K562 (cell line): ENCODE data around the gene NTM. TPM values are rescaled to one million over a fixed set of nuclear protein-coding genes. Genes with fewer than 3 reads are reported as not detected.

Experiments
- ATAC-seq: fragments of 200-7000 bp; cut with Tn5 transposase; 3 replicates; pipeline ENCODE4 v1.9.1; 2020; ENCODE audit warnings: moderate library complexity
- BruUV-seq: library from RNA; stranded (reverse); fragments of 400-500 nt; replicated peaks from 2 replicates; lab custom pipeline; 2021; lab: Mats Ljungman, UMichigan
- CTCF ChIA-PET: fragments of 300-600 bp; formaldehyde crosslinking; extraction: SDS; loops from one replicate; lab custom pipeline; 2021; ENCODE audit warnings: low intra/inter-chr PET ratio; lab: Yijun Ruan, JAX
- POLR2A ChIA-PET: fragments of 300-600, 350-650 bp; sonication (Branson Sonifier 250); formaldehyde crosslinking; extraction: SDS; loops from one replicate; lab custom pipeline; 2021; ENCODE audit warnings: antibody characterized with exemption, inconsistent platforms; lab: Yijun Ruan, JAX
- DNase-seq, 4 experiments: peaks; one replicate each; pipeline versions ENCODE4 v3.0.0 to v3.0.0-alpha.2; 2011 to 2018; ENCODE audit warnings: low spot score in 3 of 4, mixed read lengths in 3 of 4; ENCODE audit errors: extremely low read depth in 1 of 4
- FAIRE-seq: peaks from 2 replicates; lab custom pipeline; 2011; peaks lifted over from hg19 to GRCh38; lab: Jason Lieb, UNC
- H2AFZ ChIP-seq: 2 replicates; pipeline ENCODE4 v1.6.0; 2011; ENCODE audit warnings: low read depth, low read length, control low read depth, inconsistent platforms
- H3K27ac ChIP-seq: fragments of 200-600 bp; 3 replicates; pipeline ENCODE4 v1.8.0; 2011; ENCODE audit warnings: low read depth, mild to moderate bottlenecking, control low read depth, inconsistent platforms, low read length, moderate library complexity, mixed read lengths; ENCODE audit errors: extremely low read depth
- H3K27me3 ChIP-seq, 2 experiments: fragments of 300-600 bp in 1 of 2; 2 replicates in 1 of 2; 3 replicates in 1 of 2; pipeline versions ENCODE4 v1.6.0 to v1.8.0; 2011; ENCODE audit warnings: inconsistent platforms in 2 of 2, low read length in 2 of 2, mild to moderate bottlenecking in 1 of 2, mixed read lengths in 1 of 2, moderate library complexity in 1 of 2; ENCODE audit not compliant: control insufficient read depth in 2 of 2, insufficient read depth in 2 of 2
- H3K36me3 ChIP-seq: fragments of 300-600 bp; 3 replicates; pipeline ENCODE4 v1.8.0; 2011; ENCODE audit warnings: mild to moderate bottlenecking, low read length, inconsistent platforms; ENCODE audit not compliant: control insufficient read depth, insufficient read depth
- H3K4me1 ChIP-seq, 2 experiments: fragments of 200-600 bp in 1 of 2; replicated peaks in 1 of 2; 2 replicates in 1 of 2; 3 replicates in 1 of 2; pipeline versions ENCODE4 v1.5.1 to v1.8.0; 2011; ENCODE audit warnings: inconsistent platforms in 2 of 2, low read length in 2 of 2, mild to moderate bottlenecking in 1 of 2, mixed read lengths in 1 of 2, moderate library complexity in 1 of 2; ENCODE audit not compliant: control insufficient read depth in 2 of 2, insufficient read depth in 2 of 2
- H3K4me2 ChIP-seq: 2 replicates; pipeline ENCODE4 v1.6.1; 2011; ENCODE audit warnings: low read length, control low read depth, inconsistent platforms, mixed read lengths; ENCODE audit not compliant: insufficient read depth
- H3K4me3 ChIP-seq: fragments of 200-600 bp; sonication (generic), shearing (Covaris generic); 2 replicates; pipeline ENCODE4 v1.5.1; 2016; ENCODE audit warnings: control low read depth, inconsistent platforms
- H3K79me2 ChIP-seq: fragments of 200-600 bp; 3 replicates; pipeline ENCODE4 v1.8.0; 2011; ENCODE audit warnings: low read length, inconsistent platforms; ENCODE audit not compliant: control insufficient read depth, insufficient read depth
- H3K9ac ChIP-seq, 2 experiments: 2 replicates each; pipeline versions ENCODE4 v1.6.0 to v1.6.1; 2011; ENCODE audit warnings: low read depth in 2 of 2, low read length in 2 of 2, control low read depth in 1 of 2, inconsistent platforms in 1 of 2, mild to moderate bottlenecking in 1 of 2, mixed read lengths in 1 of 2; ENCODE audit not compliant: insufficient read depth in 1 of 2
- H3K9me1 ChIP-seq: one replicate; pipeline ENCODE4 v1.6.0; 2011; ENCODE audit warnings: inconsistent platforms, mild to moderate bottlenecking, low read length, moderate library complexity; ENCODE audit not compliant: control insufficient read depth, insufficient read depth
- H3K9me3 ChIP-seq: replicated peaks from 2 replicates; pipeline ENCODE4 v1.5.1; 2011; ENCODE audit warnings: low read depth, low read length, inconsistent platforms; ENCODE audit not compliant: control insufficient read depth, insufficient read depth
- H4K20me1 ChIP-seq: replicated peaks from 2 replicates; pipeline ENCODE4 v1.6.1; 2011; ENCODE audit warnings: low read length, inconsistent platforms, mixed read lengths; ENCODE audit not compliant: control insufficient read depth, insufficient read depth
- ATF7 ChIP-seq: fragments of 450-650 bp; IDR thresholded peaks from 2 replicates; pipeline ENCODE4 v1.7.1; 2014; ENCODE audit warnings: mild to moderate bottlenecking, moderate library complexity
- BRF1 ChIP-seq: IDR thresholded peaks from 3 replicates; pipeline ENCODE4 v1.6.1; 2011; ENCODE audit warnings: borderline replicate concordance, mild to moderate bottlenecking; ENCODE audit not compliant: insufficient read length; ENCODE audit errors: extremely low read depth
- CGGBP1 ChIP-seq: fragments of 250-450 bp; sonication (Bioruptor Pico); IDR thresholded peaks from 2 replicates; pipeline ENCODE4 v1.9.0; 2021; ENCODE audit warnings: mild to moderate bottlenecking
- ESRRA ChIP-seq: fragments of 450-650 bp; IDR thresholded peaks from 2 replicates; pipeline ENCODE4 v1.6.1; 2014; ENCODE audit warnings: low read depth, mild to moderate bottlenecking, moderate library complexity, borderline replicate concordance
- FOXK2 ChIP-seq, 2 experiments: fragments of 450-650 bp; IDR thresholded peaks in 1 of 2; conservative IDR thresholded peaks in 1 of 2; 2 replicates each; pipeline ENCODE4 v1.6.1; 2016; ENCODE audit warnings: low read depth in 2 of 2, mild to moderate bottlenecking in 1 of 2
- HDAC8 ChIP-seq: fragments of 450-650 bp; IDR thresholded peaks from 2 replicates; pipeline ENCODE4 v1.6.1; 2016; ENCODE audit warnings: mild to moderate bottlenecking, missing genetic modification characterization, moderate library complexity, missing compliant biosample characterization
- ID3 ChIP-seq, 2 experiments: fragments of 250-450 bp in 1 of 2; fragments of 450-650 bp in 1 of 2; sonication (Bioruptor Pico) in 1 of 2; IDR thresholded peaks; 2 replicates each; pipeline versions ENCODE4 v1.6.1 to v1.8.0; 2016 to 2021; ENCODE audit warnings: mild to moderate bottlenecking in 2 of 2, moderate library complexity in 2 of 2, missing compliant biosample characterization in 1 of 2, missing genetic modification characterization in 1 of 2
- KLF1 ChIP-seq: fragments of 450-650 bp; IDR thresholded peaks from 2 replicates; pipeline ENCODE4 v1.6.1; 2016; ENCODE audit warnings: missing genetic modification characterization, missing compliant biosample characterization
- MBD1 ChIP-seq: fragments of 250-450 bp; sonication (Bioruptor Pico); IDR thresholded peaks from 2 replicates; pipeline ENCODE4 v1.8.0; 2022; ENCODE audit warnings: inconsistent platforms
- NKRF ChIP-seq: fragments of 450-650 bp; IDR thresholded peaks from 2 replicates; pipeline ENCODE4 v1.6.1; 2016; ENCODE audit warnings: borderline replicate concordance
- RB1 ChIP-seq: fragments of 450-650 bp; IDR thresholded peaks from 2 replicates; pipeline ENCODE4 v1.6.1; 2017; ENCODE audit warnings: low read depth, mild to moderate bottlenecking
- THRAP3 ChIP-seq: fragments of 450-650 bp; IDR thresholded peaks from 2 replicates; pipeline ENCODE4 v1.6.1; 2016; ENCODE audit warnings: mild to moderate bottlenecking, inconsistent platforms, borderline replicate concordance
- TOE1 ChIP-seq, 2 experiments: fragments of 450-650 bp in 1 of 2; sonication (generic) in 1 of 2; formaldehyde crosslinking in 1 of 2; IDR thresholded peaks; 2 replicates each; pipeline versions ENCODE4 v1.7.1 to v1.8.0; 2016 to 2022; ENCODE audit warnings: borderline replicate concordance in 2 of 2, mild to moderate bottlenecking in 2 of 2, antibody characterized with exemption in 1 of 2, inconsistent platforms in 1 of 2, low read depth in 1 of 2, missing genetic modification reagents in 1 of 2, moderate library complexity in 1 of 2
- YBX1 ChIP-seq: fragments of 450-650 bp; IDR thresholded peaks from 2 replicates; pipeline ENCODE4 v1.7.1; 2016; ENCODE audit warnings: mild to moderate bottlenecking
- ZC3H11A ChIP-seq: IDR thresholded peaks from 2 replicates; pipeline ENCODE4 v1.6.1; 2012; ENCODE audit warnings: low read depth, low read length, improper control_type of control experiment
- ZFPM2 ChIP-seq: fragments of 250-450 bp; sonication (Bioruptor Pico); IDR thresholded peaks from 2 replicates; pipeline ENCODE4 v1.5.1; 2022; ENCODE audit warnings: mild to moderate bottlenecking
- ZNF766 ChIP-seq: fragments of 200-800 bp; sonication (Bioruptor generic); conservative IDR thresholded peaks from 2 replicates; pipeline ENCODE4 v1.6.1; 2016; ENCODE audit warnings: missing genetic modification characterization, missing compliant biosample characterization
- ZNF778 ChIP-seq: fragments of 450-650 bp; formaldehyde crosslinking; IDR thresholded peaks from 2 replicates; pipeline ENCODE4 v1.4.0; 2020; ENCODE audit warnings: mild to moderate bottlenecking, moderate library complexity
- WGBS: fragments of 100-300 bp; shearing (Covaris generic); methylation state at CpG from one replicate; pipeline ENCODE4 v1.1.6; 2016; ENCODE audit warnings: low coverage, mixed read lengths; ENCODE audit not compliant: insufficient coverage; ENCODE audit errors: missing lambda C conversion rate; 5-methylcytosine and 5-hydroxymethylcytosine counted together
- in situ Hi-C: fragments of 300-500 bp; cut with MboI; formaldehyde crosslinking; loops from 4 replicates; pipeline ENCODE4 v1.15.0; 2018; ENCODE audit warnings: inconsistent platforms, mixed read lengths
- intact Hi-C: fragments of 100-400 bp; cut with micrococcal nuclease; formaldehyde crosslinking; loops from 2 replicates; pipeline ENCODE4 v1.14.2; 2022
- polyA plus RNA-seq, 8 experiments: library from polyadenylated mRNA; depleted of rRNA in 4 of 8; stranded (reverse) in 5 of 8; unstranded in 3 of 8; fragments of >200 nt; fragmentation: Nextera tagmentation in 2 of 8; fragmentation: Illumina TruSeq in 1 of 8; extraction: Ambion mirVana in 2 of 8; extraction: Trizol in 1 of 8; gene quantifications; 2 replicates each; pipeline versions ENCODE4 v1.2.1 to v1.2.3, GENCODE V29; 2011 to 2014; ENCODE audit warnings: inconsistent platforms in 1 of 8, missing spikeins in 1 of 8
- total RNA-seq, 7 experiments: library from RNA; depleted of rRNA in 6 of 7; stranded (reverse); fragments of >200 nt in 6 of 7; fragmentation: Illumina TruSeq in 2 of 7; extraction: Trizol in 2 of 7; gene quantifications; 2 replicates each; pipeline versions ENCODE4 v1.2.1 to v1.2.3, GENCODE V29; 2011 to 2021; ENCODE audit warnings: low replicate concordance in 1 of 7

Gene NTM
- total and polyA plus RNA-seq, 9 of the 15 experiments (the other 6 are each of a cell fraction or from before 2014, with no cell fraction given): not detected

- no peak for TF ChIP-seq ZNF778 (CRISPR knock-in tag)
- TF ChIP-seq ID3 (CRISPR knock-in tag; IDR thresholded peaks at IDR 0.05): no peak
- no peak for TF ChIP-seq ID3 (tag; IDR thresholded peaks at IDR 0.05)
- TF ChIP-seq RB1: no peak
- no peak for TF ChIP-seq THRAP3
- no peak for TF ChIP-seq CGGBP1 (CRISPR knock-in tag)
- TF ChIP-seq BRF1: no peak
- TF ChIP-seq TOE1 (IDR thresholded peaks at IDR 0.05; ENCODE audit: borderline replicate concordance): no peak
- TF ChIP-seq TOE1 (CRISPR knock-in tag; IDR thresholded peaks at IDR 0.05; ENCODE audit: borderline replicate concordance, low read depth): no peak
- no peak for TF ChIP-seq ZFPM2 (CRISPR knock-in tag)
Measured at GRCh38 chr11:132060567-132060966, 690.2 kb downstream of the NTM start (continued).

- Histone ChIP-seq H3K36me3 (no peaks in the 10 kb centered on the region), H3K9me1 (no peaks in the 10 kb centered on the region), H3K4me1 (no peaks in the 10 kb centered on the region), H4K20me1 (no peaks in the 10 kb centered on the region), H3K27ac (no peak overlapping the region), H3K9ac (no peak overlapping the region), H3K4me2 (no peak overlapping the region), H2AFZ (no peak overlapping the region), H3K4me3 (no peak overlapping the region), H3K27me3 (no peaks in the 10 kb centered on the region), H3K9me3 (0 out of 2 replicates have a peak, but pooled peaks cover 2% of the 10 kb centered on the region), H3K79me2 (no peaks in the 10 kb centered on the region)
- WGBS: 0% methylated on average over 1 of the region's 1 CpG
- no peak for FAIRE-seq
- no peak for DNase-seq
- BruUV-seq: no TSS peak
- intact Hi-C loops: no loop called here
- in situ Hi-C loops: no loop called here
- CTCF ChIA-PET: no interaction called here
- ATAC-seq: no peak
- POLR2A ChIA-PET: no interaction called here
- TF ChIP-seq ATF7: no peak
- no peak for TF ChIP-seq YBX1
- TF ChIP-seq MBD1 (CRISPR knock-in tag): no peak
- TF ChIP-seq ESRRA: no peak
- no peak for TF ChIP-seq ZNF766
- no peak for TF ChIP-seq NKRF
- TF ChIP-seq ZC3H11A: no peak
- TF ChIP-seq KLF1 (tag): no peak
- TF ChIP-seq HDAC8: no peak
- TF ChIP-seq FOXK2 (conservative IDR thresholded peaks at IDR 0.05 in 1 of 2, IDR thresholded peaks at IDR 0.05 in 1 of 2; ENCODE audit: low read depth in 2 of 2): no peak
Measured at GRCh38 chr11:132062031-132062430, 691.6 kb downstream of the NTM start.
